H1 (cell line): ENCODE measurements around the gene FSTL4. TPM values are rescaled to one million over a fixed set of nuclear protein-coding genes. Genes with fewer than 3 reads are reported as not detected.

ENCODE experiments used
- RAD21 ChIP-seq, 2 experiments: IDR thresholded peaks in 1 of 2; conservative IDR thresholded peaks in 1 of 2; 2 replicates each; pipeline ENCODE4 v1.6.1; 2011; ENCODE audit warnings: low read depth in 2 of 2, low read length in 2 of 2, improper control_type of control experiment in 1 of 2, inconsistent platforms in 1 of 2, mild to moderate bottlenecking in 1 of 2, moderate library complexity in 1 of 2
- polyA plus RNA-seq, 7 experiments: library from polyadenylated mRNA; depleted of rRNA in 3 of 7; stranded (reverse) in 5 of 7; unstranded in 2 of 7; fragments of >200 nt in 5 of 7; fragments of 200-250 nt in 2 of 7; gene quantifications; 1 replicate in 5 of 7; 2 replicates in 1 of 7; 4 replicates in 1 of 7; pipeline versions ENCODE4 v1.2.1 to v1.2.3, GENCODE V29; 2011 to 2013; ENCODE audit warnings: missing spikeins in 2 of 7, mixed read lengths in 2 of 7
- total RNA-seq: library from RNA; stranded (reverse); fragmentation: NEBNext Ultra II Directional; extraction: Animal tissue kit (Norgen Biotek cat#: 25700); gene quantifications from 2 replicates; pipeline ENCODE4 v1.2.1, GENCODE V29; 2021

Gene FSTL4
- total and polyA plus RNA-seq, 2 of the 8 experiments (the other 6 are each of a cell fraction or from before 2014, with no cell fraction given) = 3.1 to 4.1 TPM

DNA sequence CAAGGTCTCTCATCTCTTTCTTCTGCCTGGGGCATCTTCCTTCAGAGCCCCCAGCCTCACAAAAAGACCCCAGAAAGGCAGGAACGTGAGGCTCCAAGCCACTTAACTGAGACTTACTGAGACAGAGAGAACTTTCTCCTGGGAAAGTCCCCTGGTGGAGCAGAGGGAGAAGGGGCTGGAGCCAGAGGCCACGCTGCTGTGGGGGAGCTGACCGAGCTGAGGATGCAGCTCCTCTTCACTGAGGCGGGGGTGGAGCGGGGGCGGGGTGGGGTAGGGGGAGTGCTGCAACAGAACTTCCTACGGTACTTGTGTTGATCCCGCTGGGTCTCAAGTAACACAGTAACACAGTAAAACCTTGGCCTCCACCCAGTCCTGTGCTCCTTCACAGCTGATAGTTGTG is 204.0 kb downstream of the FSTL4 start (continued):
- TF ChIP-seq RAD21 (IDR thresholded peaks at IDR 0.05 in 1 of 2, conservative IDR thresholded peaks at IDR 0.05 in 1 of 2; ENCODE audit: low read depth in 2 of 2, low read length in 2 of 2) = no peak
- TF ChIP-seq, all 59 proteins: peak for 0
